ENCODE measurements around the gene PITPNB.

Gene PITPNB

DNA sequence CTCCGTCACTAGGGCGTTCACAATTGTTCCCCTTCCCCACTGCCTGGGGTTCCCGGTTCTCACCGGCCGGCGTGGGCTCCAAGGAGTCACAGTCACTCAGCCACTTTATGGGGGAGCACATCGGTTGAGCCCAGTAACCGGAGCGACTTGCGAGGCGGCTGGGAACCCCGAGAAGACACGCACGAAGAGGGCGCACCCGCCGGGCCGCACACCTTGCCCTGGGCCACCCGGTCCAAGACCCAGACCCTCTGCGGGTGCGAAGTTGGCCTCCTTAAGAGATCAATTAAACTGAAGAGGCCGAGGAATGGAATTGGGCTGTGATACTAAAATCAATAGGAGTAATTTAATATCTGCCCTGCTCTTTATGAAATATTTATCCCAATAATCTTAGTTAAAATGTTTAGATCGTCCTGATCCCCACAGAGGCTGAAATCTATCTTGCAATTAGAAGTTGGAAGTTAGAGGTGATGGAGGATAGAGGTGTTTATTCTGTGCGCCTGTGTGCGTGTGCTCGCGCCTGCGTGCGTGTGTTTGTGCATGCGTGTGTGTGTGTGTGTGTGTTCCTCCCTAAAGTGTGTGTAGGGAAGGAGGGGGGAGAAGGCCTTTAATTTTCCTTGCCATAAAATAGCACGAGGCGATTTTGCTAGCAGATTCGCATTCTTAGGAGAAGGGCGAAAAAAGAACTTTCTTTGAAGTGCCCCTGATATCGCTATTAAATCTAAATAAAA, 116.5 kb downstream of the PITPNB start:
- DNase-seq (ENCODE audit: low read depth in 2 of 2), result no peak
